CD4-positive, alpha-beta T cell treated with Interleukin-15 for 1 hour (primary cell): Measurements from ENCODE around the gene PDE8A.
A peak's percentile ranks its signal among the peaks of the same experiment; 100 is the strongest.

Experiments used
- DNase-seq: peaks from one replicate; pipeline ENCODE4 v3.0.0-alpha.2; 2020

The PDE8A gene

DNA sequence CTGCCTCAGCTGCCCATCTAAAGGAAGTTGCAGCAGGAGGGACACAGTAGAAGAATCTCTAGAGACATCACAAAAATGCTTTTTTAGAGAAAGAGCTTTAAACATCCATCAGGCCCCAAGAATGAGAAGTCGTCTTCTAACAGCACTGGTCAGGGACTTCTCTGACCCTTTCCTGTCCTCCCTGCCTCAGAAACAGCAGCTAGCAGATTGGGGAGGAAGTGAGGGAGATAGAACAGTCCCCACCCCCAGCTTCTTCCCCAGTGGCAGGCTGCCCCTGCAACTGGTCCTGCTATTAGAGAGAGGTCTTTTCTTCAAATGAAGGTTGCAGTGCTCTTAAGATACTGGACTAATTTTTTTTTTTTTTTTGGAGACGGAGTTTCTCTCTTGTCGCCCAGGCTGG is 55.1 kb downstream of the PDE8A start:
- DNase-seq = no peak

DNA sequence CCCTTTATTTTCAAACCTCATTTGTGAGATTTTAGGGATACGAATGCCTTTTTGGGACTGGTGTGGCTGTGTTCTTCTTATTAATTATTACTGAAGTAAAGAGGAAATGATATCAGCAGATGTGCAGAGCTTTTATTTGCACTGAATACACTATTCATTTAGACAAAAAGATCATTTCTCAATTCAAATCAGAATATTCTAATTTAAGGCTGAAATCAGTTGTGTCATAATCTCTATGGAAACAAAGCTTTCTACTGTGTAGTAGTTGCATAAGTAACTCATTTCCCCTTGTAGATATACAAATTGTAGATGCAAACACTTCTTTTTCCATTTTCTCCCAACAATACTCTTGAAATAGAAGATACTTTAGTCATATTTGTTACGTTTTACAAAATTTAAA is 56.0 kb downstream of the PDE8A start:
- no peak for DNase-seq

DNA sequence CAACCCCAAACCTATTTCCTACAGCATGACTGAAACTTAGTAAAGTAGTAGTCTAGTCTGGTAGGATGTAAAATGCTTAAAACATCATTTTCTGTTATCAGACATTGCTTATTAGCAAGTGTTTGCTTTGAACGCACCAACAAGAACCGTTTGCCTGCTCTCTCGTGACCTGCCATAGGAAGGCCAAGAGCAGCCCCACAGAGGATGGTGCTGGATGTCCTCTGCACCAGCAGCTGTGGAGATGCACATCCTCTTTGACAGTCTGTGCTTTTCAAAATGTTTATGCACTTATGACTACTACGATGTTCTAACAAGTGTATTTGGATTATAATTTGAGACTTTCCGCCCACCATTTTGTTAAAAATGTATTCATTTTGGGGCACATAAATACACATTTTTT is 59.6 kb downstream of the PDE8A start:
- DNase-seq = no peak

DNA sequence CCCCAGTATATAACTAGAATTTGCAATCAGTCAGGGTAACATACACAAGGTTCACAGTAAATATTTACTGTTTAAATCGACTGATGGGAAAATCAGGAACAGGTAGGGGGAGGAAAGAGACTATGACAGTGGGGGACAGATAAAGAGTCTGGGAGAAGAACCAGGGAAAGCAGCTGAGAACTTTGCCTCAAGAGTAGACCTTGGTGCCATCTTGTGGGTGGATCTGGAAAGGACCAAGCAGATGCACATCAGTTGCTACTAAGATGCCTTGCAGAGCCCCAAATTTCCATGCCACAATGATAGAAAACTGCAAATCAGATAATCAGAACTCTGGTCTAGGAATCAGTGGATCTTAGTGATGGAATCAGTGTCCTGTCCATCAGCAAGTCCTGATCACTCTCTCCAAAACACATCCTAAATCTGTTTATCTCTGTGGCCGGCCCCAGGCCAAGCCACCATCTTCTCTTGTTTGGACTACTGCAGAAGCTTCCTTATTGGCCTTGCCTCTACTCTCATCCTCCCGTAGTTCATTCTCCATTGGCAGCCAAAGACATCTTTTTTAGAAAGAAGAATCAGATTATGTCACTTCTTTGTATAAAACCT is 62.7 kb downstream of the PDE8A start:
- peak; percentile 47 for DNase-seq

DNA sequence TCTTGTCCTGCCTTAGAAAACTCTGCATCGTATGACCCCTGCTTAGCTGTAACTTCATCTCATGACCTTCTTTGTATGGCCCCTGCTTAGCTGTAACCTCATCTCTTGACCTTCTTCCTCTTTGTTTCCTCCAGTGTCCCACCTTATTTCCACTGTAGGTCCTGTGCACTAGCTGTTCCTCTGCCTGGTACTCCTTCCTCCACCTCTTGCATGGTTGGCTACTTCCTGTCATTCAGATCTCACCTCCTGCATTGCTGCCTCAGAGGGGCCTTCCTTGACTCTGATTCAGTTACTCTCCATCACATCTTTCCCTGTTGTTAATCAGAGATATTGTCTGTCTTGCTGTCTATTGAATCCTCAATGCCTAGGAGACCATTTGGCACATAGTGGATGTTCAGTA is 63.2 kb downstream of the PDE8A start:
- no peak for DNase-seq

DNA sequence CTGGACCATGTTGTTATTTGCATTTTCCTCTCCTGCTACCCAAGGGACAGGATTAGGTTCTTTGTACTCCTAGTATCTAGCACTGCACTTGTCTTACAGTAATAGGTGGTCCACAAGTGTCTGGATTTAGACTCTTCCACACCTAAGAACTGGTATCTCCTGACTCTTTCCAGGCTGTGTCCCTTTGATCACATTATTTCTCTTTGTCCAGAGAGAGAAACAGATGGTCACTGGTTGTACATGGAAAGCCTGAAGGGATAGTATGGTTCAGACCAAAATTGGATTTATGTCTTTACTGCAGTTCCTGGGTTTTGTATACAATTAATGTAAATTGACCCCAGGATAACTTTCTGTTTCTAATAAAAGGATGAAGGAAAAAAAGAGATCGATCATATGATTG is 64.0 kb downstream of the PDE8A start:
- DNase-seq = no peak

DNA sequence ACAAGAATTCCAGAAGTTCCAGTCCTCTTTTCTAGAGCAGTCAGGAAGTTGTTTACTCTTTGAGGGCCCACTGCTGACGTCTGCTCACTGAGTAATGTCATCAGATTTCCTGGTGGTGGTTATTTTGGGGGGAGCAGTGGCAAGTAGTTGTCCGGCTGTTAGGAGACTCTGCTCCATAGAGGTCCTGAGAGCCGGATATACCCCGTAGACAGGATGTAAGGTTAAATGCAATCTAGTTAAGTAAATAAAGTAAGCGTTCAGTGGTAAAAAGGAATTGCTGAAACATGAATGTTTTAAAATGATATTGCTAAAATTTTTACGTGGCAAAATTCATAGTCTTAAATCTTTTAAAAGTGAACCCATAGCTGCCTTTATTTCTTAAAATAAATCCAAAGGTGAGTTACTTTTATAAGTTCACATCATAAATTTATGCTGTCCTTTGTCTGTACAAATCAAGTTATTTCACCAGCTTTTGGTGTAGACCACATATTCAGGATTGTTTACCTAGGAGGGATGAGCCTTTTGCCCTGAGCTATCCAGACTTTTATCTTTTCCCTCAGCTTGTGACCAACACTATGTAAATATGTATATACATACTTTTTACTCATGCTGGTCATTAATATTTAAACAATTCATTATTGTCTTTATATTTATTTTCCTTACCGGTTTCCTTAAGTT is 65.8 kb downstream of the PDE8A start:
- no peak for DNase-seq

DNA sequence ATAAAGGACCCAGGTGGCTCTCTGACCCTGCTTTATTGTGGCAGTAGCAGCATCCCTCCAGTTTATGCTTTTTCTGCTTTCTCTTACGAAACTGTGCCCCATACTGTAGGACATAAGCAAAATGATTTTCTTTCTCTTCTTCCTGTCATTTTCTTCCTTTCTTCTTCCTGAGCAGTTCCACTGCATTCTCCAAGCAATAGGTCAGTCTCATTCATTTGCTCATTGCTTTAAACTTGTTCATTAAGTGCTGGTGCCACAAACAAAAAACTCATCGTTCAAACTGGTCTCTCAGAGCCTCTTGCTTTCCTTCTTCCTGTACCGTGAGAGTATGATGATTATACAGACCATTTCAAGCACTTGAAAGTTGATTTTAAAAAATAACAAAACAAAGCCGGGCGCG is 66.8 kb downstream of the PDE8A start:
- no peak for DNase-seq

DNA sequence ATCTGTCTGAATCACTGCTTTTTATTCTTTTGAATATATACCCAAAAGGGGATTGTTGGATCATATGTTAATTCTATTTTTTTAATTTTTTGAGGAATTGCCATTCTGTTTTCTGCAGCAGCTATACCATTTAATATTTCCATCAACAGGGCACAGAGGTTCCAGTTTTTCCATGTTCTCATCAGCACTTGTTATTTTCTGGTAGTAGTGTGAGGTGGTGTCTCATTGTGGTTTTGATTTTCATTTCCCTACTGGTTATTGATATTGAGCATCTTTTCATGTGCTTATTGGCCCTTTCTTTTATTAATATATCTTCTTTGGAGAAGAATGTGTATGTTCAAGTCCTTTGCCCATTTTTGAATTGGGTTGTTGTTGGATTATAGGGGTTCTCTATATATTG is 68.1 kb downstream of the PDE8A start:
- DNase-seq = no peak

DNA sequence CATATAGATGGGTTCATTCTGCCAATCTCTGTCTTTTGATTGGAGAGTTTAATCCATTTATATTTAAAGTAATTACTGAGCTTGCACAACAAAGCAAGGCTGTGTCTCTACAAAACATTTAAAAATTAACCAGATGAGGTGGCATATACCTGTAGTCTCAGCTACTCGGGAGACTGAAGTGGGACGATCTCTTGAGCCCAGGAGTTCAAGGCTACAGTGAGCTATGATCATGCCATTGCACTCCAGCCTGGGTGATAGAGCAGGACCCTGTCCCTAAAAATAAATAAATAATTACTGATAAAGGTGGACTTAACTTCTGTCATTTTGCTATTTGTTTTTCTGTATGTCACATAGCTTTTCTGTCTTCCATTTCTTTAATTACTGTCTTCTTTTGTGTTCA is 78.1 kb downstream of the PDE8A start:
- DNase-seq = no peak

DNA sequence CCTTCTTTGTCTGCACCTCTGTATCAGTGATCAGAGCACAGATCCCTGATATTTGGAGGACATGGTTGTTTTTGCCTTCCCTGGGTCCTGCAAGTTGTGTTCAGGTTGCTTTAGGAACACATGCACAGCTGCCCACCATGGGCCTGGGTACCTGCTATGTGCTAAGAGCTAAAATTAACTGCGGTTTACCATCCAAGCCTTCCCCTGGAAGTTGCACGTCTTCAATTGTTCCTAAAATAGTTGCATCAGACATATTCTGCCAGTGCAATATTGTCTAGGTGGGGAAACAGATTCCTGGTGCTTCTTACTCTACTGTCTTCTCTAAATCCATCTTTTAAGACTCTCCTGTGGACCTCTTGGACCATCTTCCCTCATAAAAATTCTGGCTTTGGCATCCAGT is 80.9 kb downstream of the PDE8A start:
- DNase-seq = no peak

DNA sequence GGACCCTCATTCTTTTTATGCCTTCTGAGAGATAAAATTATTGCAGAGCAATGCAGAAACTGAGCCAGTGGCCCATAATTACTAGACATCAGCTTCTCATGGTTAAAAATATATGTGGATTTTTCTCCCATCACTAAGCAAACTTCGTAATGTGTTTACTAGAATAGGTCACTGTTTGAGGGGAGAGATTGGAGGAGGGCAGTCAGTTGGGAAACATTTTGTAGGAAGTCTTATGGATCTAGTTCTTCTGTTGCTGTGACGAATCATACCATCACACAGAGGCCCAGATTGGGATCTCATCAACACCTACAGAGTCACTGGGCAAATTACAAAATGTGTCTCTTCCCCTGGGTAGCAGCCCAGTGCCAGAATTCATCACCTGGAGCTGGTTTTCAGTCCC is 81.4 kb downstream of the PDE8A start:
- DNase-seq = no peak

DNA sequence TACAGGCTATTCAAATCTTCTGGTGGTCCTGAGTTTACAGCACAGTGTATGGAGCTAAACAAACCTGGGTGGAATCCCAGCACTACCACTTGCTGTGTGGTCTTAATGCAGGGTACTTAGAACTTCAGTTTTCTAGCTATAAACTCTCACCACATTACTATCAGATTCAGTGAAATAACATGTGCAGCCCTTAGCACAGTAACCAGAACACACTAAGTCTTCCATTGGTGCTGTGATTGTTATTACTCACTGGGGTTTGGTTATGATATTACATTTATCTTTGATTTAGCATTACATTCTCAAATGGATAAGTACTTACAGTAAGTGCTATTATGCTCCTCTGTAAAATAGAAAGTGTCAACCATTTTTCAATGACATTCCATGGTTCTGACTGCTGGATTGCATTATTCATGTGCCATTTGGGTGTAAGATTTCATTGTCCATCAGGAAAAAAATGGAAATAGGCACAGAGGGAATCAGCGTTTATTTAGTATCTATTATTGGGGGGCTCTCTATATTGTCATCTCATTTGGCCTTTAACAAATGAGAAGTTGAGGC is 81.9 kb downstream of the PDE8A start:
- no peak for DNase-seq

DNA sequence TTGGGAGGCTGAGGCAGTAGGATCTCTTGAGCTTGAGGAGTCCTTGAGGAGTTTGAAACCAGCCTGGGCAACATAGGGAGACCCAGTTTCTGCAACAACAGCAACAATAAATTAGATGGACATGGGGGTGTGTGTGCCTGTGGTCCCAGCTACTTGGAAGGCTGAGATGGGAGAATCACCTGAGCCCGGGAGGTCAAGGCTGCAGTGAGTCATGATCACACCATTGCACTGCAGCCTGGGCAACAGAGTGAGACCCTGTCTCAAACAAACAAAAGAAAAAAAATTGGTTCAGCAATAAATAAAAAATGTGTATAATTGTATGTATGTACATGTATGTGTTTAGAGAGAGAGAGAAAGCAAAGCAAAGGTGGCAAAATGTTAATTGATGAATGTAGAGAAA is 83.1 kb downstream of the PDE8A start:
- no peak for DNase-seq

DNA sequence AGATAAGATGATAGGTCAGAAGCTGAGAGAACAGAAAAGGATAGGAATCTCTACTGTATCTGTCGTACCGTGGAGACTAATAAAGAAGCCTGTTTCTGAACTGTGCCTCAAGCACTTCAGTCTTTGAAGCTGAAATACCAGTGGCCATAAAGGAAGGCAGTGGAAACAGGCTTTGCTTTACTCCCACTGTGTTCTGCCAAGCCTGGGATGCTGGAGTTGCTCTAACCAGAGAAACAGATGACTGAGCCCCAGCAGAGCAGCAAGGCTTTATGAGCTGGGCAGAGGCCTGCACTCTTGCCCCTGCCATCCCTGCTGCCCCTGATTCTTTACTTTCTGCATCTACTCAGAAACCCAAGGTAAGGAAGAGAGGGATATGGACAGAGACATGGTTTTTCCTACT is 89.4 kb downstream of the PDE8A start:
- no peak for DNase-seq

DNA sequence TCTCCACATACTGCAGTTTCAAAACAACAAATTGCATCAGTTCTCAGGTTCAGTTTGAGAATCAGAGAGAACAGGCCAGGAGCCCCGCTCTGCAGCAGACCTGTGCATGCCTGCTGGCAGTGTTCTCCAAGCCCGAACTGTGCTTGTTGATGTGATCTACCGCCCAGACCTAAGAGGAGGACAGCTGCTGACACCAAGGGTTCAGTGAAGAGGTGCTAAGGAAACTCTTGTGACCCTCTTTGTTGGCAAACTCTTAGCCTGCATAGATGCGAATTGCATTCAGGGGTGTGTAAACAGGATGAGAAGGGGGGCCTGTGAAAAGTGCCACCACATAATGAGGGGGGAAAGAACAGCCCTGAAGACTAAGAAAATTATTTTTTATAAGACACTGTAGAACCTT is 89.8 kb downstream of the PDE8A start:
- DNase-seq = no peak

DNA sequence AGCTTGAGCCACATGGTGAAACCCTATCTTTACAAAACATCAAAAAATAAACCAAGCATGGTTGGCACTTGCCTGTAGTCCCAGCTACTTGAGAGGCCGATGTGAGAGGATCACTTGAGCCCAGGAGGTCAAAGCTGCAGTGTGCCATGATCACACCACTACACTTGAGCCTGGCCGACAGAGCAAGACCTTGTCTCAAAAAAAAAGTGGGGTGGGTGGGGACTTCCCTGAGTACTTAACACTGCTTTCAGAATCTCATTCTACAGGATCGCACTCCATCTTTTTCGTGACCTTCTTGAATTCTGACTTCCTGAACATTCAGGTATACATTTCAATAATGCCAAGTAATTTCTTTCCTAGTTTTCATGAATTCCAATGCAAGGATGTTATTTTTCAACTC is 91.3 kb downstream of the PDE8A start:
- no peak for DNase-seq

DNA sequence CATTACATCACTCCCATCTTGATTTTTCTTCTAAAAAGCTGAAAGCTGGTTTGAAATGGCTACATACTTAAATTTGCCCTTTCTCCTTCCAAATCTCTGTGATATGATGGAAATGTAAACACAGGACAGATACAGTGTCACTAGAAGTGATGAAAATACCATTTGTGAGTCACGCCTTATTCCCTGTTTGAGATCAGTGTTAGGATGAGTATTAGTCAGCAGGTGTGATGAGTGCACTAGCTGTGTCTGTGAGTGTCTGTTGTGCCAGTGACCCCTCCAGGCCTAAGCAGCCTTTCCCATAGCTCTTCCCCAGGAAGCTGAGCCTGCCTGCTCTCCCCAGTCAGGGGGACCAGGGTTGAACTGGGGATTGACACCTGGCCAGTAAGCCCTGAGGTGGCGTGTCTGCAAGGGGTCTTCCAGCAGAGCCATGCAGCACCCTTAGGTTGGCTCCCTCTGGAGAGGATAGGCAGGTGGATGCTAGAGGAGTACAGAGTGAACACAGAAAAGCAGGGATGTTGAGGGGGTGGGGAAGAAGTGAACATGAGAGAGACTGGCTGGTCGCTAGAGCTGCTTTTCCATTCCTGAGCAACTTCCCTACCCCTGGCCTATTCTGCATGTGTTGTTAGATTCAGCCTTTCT is 92.0 kb downstream of the PDE8A start:
- DNase-seq = no peak

DNA sequence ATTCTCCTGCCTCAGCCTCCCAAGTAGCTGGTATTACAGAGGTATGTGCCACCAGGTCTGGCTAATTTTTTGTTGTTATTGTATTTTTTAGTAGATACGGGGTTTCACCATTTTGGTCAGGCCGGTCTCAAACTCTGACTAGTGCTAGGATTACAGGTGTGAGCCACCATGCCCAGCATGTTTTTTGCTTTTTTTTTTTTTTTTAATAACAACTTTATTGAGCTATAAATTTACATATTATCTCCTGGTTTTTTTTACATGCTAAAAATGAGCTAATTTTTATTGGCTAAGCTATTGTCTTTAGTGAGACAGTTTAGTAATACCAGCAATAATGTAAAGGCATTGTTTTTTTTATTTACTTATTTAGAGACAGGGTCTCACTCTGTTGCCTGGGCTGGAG is 105.2 kb downstream of the PDE8A start:
- no peak for DNase-seq

DNA sequence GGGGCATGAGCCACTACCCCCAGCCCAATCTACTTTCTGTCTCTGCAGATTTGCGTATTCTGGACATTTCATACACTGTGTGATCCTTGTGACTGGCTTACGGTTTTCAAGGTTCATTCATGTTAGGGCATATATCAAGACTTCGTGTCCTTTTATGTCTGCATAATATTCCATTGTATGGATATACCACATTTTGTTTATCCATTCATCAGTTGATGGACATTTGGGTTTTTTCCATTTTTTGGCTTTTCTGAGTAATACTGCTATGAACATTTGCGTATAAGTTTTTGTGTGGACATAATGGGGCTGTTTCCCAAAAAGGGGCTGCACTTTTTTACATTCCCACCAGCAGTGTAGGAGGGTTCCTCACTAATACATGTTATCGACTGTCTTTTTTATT is 106.6 kb downstream of the PDE8A start:
- DNase-seq = no peak

DNA sequence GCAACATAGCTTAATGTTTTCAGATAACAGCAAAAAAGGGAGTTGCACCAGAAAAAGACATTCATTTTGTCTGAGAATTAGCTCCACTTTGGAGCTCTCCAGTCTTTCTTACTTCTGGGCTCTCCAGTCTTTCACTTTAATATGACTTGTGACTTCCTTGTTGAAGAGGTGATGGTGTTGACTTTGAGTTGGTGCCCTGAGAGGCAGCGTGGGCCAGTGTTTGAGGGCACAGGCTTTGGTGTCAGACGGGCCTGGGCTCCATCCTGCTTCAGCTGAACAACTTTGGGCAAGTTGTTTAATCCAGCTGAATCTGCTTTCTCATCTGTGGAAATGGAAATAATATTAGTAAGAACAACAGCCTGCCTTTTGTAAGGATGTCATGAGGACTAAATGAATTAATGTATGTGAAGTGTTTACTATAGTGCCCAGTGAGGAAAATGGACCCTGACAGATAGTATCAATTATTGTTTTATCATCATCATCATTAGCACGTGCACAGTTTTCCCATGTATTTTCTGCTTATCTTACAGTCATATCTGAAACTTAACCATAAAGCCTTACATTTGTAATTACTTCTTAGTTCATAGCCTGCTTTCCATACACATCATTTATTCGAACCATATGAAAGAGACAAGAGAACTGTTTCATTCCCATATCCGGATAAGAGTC is 108.4 kb downstream of the PDE8A start:
- DNase-seq = no peak

DNA sequence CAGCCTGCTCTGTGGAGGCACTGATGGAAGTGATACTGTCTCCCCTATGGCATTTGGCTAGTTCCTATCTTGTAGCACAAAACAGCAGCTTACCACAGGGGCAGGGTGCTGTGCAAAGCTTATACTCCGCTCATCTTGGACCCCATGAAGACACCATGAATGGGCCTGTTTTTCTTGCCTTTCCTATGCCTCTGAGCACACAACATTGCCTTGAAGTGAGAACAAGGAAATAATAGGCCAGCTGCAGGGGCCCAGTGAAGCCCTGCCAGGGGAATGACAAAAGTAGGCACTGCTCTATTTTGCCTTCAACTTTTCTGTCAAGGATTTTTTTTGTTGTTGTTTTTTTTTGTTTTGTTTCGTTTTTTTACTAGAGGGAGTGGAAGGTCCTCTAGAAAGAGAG is 110.3 kb downstream of the PDE8A start:
- no peak for DNase-seq

DNA sequence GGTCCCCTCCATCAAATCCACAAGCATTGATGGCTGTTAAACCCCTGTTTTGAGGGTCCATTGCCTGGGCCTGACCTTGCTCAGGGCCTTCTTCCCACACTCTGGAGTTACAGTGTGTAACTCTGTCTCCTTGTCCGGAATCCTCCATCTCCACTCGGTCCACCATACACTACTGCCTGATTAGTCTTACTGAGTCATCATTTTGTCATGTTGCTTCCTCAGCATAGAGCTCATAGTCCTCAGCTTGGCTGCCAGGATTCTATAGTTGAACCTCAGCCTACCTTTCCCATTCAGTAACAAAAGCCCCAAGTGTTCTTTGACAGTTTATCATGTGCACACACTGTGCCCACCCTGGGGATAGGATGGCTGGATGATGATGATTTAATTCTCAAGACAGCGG is 113.0 kb downstream of the PDE8A start:
- no peak for DNase-seq

DNA sequence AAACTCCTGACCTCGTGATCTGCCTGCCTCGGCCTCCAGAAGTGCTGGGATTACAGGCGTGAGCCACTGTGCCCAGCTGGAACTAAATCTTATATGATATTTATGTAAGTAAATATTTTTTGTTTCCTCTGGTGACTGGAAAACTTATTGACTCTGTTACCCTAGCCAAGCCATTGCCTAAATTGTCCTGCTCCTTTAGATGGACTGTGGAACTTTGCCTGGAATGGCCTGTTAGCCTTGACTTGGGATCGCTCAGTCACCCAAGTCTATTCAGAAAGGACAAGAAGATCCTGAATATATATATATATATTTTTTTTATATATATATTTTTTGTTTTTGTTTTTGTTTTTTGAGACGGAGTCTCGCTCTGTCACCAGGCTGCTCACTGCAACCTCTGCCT is 113.9 kb downstream of the PDE8A start:
- DNase-seq = no peak
